ENCODE results near the gene HSF5.

HSF5 gene

GRCh38 chr17:58480090-58480489 lies 8.1 kb downstream of the HSF5 start:
- no peak for FAIRE-seq
- TF ChIP-seq POLR2A (IDR thresholded peaks at IDR 0.05; ENCODE audit: low read depth, low read length): no peak
- no peak for DNase-seq (ENCODE audit: insufficient read length, low spot score)

DNA sequence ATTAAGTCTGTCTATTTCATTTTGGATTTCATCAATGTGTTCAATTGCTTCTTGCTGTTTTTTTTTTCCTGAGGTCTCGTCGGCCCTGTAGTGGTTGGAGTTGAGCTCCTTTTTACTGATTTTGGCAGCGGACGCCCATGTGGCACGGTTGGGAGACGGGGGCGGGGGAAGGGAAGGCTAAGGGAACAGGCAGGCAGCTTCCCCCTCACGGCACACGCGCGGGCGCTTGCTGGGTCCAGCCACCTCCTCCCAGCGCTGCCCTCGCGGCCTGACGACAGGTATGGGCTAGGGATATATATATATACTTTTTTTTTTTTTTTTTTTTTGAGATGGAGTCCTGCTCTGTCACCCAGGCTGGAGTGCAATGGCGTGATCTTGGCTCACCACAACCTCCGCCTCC lies 11.4 kb downstream of the HSF5 start:
- DNase-seq (ENCODE audit: insufficient read length, low spot score): no peak
- TF ChIP-seq POLR2A (IDR thresholded peaks at IDR 0.05; ENCODE audit: low read depth, low read length): no peak
- no peak for FAIRE-seq

DNA sequence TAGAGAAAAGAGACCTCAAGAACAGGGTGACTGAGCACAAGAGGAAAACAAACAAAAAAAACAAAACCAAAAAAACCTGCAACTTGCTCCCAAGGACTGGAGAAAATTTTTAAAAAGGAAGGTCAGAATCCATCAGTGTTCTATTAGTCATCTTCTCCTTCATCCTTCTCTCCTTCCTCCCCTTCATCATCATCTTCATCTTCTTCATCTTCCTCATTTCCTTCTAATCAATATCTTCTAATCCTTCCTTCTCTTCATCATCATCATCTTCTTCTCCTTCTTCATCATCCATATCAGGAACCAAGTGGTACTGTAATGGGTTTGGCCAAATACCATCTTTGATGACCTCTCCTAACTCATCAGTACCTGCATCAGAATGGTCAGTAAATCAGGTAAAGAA lies 12.2 kb downstream of the HSF5 start:
- FAIRE-seq: no peak
- DNase-seq (ENCODE audit: insufficient read length, low spot score): no peak
- TF ChIP-seq POLR2A (IDR thresholded peaks at IDR 0.05; ENCODE audit: low read depth, low read length): no peak

DNA sequence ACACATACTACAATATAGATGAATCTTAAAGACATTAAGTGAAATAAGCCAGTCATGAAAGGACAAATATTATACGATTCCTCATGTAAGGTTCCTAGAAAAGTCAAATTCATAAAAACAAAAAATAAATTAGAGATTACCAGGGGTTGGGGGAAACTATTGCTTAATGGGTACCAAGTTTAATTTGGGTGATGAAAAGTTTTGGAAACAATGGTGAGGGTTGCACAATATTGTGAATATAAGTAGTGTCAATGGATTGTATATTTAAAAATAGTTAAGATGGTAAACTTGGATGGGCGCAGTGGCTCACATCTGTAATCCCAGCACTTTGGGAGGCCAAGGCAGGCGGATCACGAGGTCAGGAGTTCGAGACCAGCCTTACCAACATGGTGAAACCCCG lies 17.9 kb downstream of the HSF5 start:
- DNase-seq (ENCODE audit: insufficient read length, low spot score) (no peak), FAIRE-seq (no peak)
- no peak for TF ChIP-seq POLR2A (IDR thresholded peaks at IDR 0.05; ENCODE audit: low read depth, low read length)

- FAIRE-seq: no peak
- no peak for DNase-seq (ENCODE audit: insufficient read length, low spot score)
- no peak for TF ChIP-seq POLR2A (IDR thresholded peaks at IDR 0.05; ENCODE audit: low read depth, low read length)
Measured at GRCh38 chr17:58468944-58469343, 19.3 kb downstream of the HSF5 start.

GRCh38 chr17:58455491-58455890 lies 32.7 kb downstream of the HSF5 start:
- FAIRE-seq (no peak), DNase-seq (ENCODE audit: insufficient read length, low spot score) (no peak)
- TF ChIP-seq POLR2A (IDR thresholded peaks at IDR 0.05; ENCODE audit: low read depth, low read length): no peak

GRCh38 chr17:58452738-58453137 lies 35.5 kb downstream of the HSF5 start:
- peak; percentile 33 for FAIRE-seq
- no peak for DNase-seq (ENCODE audit: insufficient read length, low spot score)
- no peak for TF ChIP-seq POLR2A (IDR thresholded peaks at IDR 0.05; ENCODE audit: low read depth, low read length)

DNA sequence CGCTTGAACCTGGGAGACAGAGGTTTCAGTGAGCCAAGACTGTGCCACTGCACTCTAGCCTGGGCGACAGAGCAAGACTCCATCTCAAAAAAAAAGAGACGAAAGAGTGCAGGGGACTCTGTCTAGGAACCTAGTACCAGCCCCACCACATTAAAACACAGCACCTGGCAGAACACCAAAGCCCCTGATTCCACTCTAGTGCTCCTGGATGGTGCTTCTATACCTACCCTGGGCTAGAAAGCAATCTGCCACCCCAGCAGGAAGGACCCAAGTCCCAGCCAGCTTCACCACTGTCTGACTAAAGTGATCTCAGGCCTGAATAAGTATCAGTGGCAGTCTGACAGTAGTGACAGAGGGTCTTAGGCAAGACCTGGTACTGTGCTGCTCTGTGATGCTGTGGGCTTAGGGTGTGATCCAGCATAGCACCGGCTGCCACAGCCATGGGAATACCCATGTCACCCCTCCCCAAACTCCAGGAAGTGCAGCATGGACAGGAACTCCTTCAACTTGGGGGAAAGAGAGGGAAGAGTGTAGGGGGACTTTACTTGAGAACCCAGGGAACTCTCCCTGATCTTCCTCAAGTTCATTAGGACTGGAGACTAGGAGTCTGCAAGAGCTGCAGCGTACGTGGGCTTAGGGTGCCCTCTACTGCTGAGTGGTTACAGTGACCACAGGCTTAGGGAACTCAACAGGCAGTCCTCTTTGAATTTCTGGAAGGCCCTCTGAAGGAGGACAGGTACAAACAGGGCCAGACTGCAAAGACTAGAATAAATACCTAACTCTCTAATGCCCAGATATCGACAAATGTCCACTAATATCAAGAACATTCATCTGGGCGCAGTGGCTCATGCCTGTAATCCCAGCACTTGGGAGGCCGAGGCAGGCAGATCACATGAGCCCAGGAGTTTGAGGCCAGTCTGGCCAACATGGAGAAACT lies 40.9 kb downstream of the HSF5 start:
- DNase-seq (ENCODE audit: insufficient read length, low spot score): peak; percentile 54
- peak; percentile 95 for FAIRE-seq
- no peak for TF ChIP-seq POLR2A (IDR thresholded peaks at IDR 0.05; ENCODE audit: low read depth, low read length)

GRCh38 chr17:58446086-58446485 lies 42.1 kb downstream of the HSF5 start:
- DNase-seq (ENCODE audit: insufficient read length, low spot score) (no peak), FAIRE-seq (no peak)
- no peak for TF ChIP-seq POLR2A (IDR thresholded peaks at IDR 0.05; ENCODE audit: low read depth, low read length)

DNA sequence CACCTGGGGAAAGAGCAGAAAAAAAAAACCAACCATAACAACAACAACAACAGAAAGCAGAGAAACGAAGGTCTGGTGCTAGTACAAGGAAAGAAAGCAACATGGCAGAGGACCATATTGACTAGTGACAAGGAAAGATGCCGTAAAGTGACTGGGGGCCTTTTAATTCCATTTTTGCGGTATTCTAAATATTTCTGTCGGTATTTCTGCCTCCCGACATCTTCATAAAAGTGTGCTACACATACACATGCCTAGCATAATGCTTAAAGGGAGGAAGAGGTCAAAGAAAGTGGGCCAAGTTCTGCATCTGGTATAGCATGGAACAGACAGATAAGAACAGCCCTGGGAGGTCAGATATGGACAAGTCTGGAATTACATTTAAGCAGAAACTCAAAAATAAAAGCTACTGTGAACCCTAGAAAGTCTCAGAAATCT lies 51.4 kb downstream of the HSF5 start:
- no peak for TF ChIP-seq POLR2A (IDR thresholded peaks at IDR 0.05; ENCODE audit: low read depth, low read length)
- FAIRE-seq (no peak), DNase-seq (ENCODE audit: insufficient read length, low spot score) (no peak)

GRCh38 chr17:58436245-58436644 lies 52.0 kb downstream of the HSF5 start:
- no peak for TF ChIP-seq POLR2A (IDR thresholded peaks at IDR 0.05; ENCODE audit: low read depth, low read length)
- FAIRE-seq (no peak), DNase-seq (ENCODE audit: insufficient read length, low spot score) (no peak)

- TF ChIP-seq POLR2A (IDR thresholded peaks at IDR 0.05; ENCODE audit: low read depth, low read length): no peak
- DNase-seq (ENCODE audit: insufficient read length, low spot score): no peak
- FAIRE-seq: no peak
Measured at GRCh38 chr17:58432806-58433573, 55.2 kb downstream of the HSF5 start.

DNA sequence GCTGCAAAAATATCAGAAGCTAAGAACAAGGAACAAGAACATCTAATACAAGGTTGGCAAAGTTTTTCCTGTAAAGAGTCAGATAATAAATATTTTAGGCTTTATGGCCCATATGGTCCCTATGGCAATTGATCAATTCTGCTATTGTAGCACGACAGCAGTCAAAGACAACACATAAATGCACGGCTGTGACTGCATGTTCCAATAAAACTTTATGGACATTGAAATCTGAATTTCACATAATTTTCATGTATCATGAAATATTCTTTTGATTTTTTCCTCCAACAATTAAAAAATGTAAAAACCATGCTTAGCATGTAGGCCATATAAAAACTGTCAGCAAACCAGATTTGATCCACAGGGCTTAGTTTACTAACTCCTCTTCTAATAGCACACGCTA lies 60.4 kb downstream of the HSF5 start:
- no peak for DNase-seq (ENCODE audit: insufficient read length, low spot score)
- TF ChIP-seq POLR2A (IDR thresholded peaks at IDR 0.05; ENCODE audit: low read depth, low read length): no peak
- FAIRE-seq: no peak

DNA sequence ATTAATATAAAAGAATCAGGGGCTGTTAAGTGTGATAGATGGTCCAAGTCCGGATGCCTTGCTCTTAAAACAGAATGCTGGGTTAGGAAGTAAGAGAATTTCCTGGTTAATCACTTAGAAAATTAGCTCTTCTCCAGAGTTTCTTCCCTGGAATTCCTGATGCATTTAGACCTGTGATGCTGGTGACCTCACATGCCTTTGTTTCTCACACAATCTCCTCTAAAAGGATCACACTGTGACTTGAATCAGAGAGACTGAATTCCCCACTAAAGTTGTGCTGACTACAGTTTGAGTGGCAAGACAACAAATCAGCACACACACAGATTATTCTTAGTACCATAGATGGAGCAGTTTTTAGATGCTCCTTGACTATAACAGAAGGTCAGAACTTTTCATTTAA lies 66.5 kb downstream of the HSF5 start:
- FAIRE-seq (no peak), DNase-seq (ENCODE audit: insufficient read length, low spot score) (no peak)
- TF ChIP-seq POLR2A (IDR thresholded peaks at IDR 0.05; ENCODE audit: low read depth, low read length): no peak

DNA sequence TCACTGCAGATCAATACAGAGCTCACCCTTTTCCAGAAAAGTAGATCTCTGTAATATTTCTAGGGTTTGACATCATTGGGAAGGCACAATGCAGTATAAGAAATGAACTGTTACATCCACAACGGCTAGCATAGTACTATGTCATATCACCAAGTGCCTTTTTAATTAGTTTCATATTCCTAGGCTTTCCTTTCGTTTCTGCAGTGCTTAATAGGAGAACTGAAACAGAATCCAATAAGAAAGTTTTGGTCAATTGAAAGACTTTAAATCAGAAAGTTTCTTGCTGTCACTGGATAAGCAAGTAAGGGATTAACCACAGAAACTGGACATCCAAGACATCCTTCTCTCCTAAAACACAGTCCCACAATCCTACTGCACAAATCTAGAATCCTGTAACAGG lies 67.4 kb downstream of the HSF5 start:
- FAIRE-seq (no peak), DNase-seq (ENCODE audit: insufficient read length, low spot score) (no peak)
- no peak for TF ChIP-seq POLR2A (IDR thresholded peaks at IDR 0.05; ENCODE audit: low read depth, low read length)
